GM21381 (cell line): ENCODE results near the gene PLCD3.

Experiments used
- ATAC-seq: cut with Tn5 transposase; IDR thresholded peaks from one replicate; pipeline ENCODE4 v1.9.1; 2021; ENCODE audit warnings: mild to moderate bottlenecking, moderate library complexity; ENCODE audit not compliant: unreplicated experiment

The PLCD3 gene

DNA sequence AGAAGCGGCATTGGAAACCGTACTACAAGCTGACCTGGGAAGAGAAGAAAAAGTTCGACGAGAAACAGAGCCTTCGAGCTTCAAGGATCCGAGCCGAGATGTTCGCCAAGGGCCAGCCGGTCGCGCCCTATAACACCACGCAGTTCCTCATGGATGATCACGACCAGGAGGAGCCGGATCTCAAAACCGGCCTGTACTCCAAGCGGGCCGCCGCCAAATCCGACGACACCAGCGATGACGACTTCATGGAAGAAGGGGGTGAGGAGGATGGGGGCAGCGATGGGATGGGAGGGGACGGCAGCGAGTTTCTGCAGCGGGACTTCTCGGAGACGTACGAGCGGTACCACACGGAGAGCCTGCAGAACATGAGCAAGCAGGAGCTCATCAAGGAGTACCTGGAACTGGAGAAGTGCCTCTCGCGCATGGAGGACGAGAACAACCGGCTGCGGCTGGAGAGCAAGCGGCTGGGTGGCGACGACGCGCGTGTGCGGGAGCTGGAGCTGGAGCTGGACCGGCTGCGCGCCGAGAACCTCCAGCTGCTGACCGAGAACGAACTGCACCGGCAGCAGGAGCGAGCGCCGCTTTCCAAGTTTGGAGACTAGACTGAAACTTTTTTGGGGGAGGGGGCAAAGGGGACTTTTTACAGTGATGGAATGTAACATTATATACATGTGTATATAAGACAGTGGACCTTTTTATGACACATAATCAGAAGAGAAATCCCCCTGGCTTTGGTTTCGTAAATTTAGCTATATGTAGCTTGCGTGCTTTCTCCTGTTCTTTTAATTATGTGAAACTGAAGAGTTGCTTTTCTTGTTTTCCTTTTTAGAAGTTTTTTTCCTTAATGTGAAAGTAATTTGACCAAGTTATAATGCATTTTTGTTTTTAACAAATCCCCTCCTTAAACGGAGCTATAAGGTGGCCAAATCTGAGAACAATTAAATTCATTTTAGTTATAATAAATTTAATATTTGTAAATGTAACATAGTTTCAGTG, 17.7 kb upstream of the PLCD3 start:
- peak; percentile 0 for ATAC-seq

DNA sequence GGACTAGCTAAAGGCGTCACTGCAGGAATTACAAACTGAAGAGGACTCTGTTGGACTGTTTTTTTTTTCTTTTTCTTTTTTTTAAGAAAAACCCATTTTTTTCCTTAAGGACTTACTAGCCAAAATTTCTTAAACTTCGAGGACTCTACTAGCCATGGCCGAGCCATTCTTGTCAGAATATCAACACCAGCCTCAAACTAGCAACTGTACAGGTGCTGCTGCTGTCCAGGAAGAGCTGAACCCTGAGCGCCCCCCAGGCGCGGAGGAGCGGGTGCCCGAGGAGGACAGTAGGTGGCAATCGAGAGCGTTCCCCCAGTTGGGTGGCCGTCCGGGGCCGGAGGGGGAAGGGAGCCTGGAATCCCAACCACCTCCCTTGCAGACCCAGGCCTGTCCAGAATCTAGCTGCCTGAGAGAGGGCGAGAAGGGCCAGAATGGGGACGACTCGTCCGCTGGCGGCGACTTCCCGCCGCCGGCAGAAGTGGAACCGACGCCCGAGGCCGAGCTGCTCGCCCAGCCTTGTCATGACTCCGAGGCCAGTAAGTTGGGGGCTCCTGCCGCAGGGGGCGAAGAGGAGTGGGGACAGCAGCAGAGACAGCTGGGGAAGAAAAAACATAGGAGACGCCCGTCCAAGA, 16.8 kb upstream of the PLCD3 start:
- ATAC-seq, result peak; percentile 23

DNA sequence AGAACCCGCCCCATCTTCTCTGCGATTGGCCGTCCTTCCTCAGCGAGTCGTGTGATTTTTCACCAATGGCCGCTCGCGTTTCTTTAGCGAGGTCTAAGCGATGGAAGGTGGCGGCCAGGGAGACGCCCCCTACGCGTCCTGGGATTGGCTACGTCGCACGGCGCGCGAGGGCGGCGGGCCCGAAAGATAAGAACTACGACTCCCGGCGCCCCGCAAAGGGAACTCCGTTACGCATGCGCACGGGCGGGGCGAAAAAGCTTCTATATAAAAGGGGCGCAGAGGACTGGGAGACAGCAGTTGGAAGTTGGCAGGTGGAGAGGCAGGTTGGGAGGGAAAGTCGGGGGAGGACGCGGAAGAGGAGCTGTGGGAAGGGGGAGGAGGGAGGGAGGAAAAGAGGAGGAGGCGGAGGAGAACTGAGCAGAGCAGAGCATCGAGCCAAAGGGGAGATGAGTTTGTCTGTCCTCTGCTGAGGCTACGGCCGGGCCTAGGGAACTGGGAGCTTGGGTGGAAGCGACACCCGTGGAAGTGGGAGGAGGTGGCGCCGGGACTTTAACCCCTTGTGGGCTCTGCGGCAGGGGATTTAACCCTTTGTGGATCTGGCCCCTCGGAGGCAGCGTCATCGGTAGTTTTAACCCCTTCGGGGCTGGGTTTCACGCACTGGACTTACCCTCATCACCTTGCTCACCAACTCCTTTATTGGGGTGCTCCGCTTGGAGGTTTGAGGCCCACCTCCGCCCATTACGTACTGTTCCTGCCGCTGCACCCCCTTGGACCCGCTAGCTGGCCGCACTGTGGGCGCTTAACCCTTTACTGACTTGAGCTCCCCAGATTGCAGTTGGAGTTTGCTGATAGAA, 16.1 kb upstream of the PLCD3 start, which contains the start of gene HEXIM1:
HEXIM1 (plus strand) TSS at position 293 of the 854 bp plus-strand sequence. CDS start 716 bp downstream, outside the sequence.
- ATAC-seq, result peak; percentile 64

DNA sequence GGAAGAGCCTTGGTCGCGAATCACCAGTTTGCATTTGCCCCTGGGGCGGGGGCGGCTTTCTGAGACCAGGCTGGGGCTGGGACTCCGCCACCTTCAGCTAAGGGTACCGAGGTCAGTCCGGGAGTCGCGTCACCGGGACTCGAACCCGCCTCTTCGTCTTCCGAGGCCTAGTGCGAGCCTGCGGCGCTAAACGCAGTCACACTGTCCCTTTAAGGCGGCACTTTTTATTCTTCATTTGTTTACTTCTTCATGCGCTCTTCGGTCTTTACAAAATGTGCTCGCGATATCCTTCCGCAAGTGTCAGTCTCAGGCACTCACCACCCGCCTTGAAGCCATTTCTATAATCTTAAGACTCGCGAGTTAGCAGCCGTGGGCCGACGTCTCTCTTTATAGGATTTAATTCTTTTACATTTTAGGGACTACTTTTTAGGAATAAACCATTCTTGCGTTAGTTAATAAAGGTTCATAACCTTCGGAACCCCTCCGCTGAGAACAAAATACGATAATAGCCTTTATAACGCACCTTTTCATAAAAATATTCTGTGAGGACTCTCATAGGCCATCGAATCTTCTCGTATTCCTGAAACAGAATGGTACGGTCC, 15.4 kb upstream of the PLCD3 start:
- no peak for ATAC-seq

DNA sequence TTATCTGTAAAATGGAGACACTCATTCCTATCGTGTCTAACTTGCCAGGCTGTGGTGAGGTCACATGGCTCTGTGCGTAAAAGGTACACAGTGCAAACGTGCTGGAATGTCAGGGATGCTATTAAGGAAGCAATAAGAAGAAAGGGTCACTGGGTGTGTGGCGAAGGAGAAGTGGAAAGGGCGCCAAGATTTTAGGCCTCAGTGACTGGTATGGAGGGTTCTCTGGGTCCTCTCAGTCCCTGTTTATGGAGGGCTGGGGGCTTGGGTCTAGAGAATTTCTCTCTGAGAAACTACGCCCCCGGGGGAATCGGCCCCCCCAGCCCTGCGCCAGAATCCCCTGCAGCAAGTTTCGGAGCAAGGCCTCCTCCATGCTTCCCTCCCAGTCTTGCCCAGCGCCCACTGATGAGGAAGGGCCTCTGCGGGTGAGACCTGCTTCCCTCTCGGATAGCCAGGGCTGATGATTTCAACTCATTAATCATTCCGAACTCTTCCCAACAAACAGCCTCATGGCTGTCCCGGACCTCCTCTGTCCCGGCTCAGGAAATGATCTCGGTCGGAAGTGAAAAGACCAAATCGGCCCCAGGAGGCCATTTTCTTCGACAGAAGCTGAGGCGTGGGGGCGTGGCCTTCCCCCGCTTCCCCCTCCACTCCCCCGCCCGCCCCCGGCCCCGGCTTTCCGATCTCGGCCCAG, 14.7 kb upstream of the PLCD3 start:
- ATAC-seq, result no peak

DNA sequence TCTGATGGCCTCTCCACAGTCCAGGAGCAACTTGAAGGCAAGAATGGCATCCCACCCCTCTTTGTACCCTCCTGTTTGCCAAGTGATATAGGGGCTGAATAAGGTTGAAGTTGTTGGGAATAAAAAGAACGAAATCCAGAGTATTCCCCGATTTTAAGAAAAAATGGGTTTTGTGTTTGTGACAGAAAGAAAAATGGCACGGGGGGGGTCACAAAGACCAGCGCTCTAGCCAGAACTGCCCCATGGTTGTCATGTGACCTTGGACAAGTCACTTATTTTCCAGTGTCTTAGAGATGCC, 14.2 kb upstream of the PLCD3 start:
- no peak for ATAC-seq

DNA sequence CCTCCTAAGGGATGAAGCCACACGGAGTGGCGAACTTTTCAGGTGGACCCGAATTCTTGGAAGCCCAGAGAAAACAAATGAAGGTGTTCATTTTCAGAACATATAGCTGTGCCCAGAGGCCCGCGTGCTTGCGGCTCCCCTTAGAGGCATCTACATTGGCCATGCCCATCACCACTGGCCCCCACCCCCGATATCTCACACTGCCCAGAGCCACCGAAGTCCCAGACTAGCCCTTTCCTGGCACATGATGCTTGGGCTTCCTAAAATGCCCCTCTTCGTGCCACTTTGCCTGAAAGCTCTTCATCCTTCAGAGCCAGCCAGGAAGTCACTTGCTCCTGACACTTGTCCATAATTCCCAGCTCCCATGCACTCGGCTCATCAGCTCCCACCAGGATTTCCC, 13.9 kb upstream of the PLCD3 start:
- ATAC-seq, result no peak

DNA sequence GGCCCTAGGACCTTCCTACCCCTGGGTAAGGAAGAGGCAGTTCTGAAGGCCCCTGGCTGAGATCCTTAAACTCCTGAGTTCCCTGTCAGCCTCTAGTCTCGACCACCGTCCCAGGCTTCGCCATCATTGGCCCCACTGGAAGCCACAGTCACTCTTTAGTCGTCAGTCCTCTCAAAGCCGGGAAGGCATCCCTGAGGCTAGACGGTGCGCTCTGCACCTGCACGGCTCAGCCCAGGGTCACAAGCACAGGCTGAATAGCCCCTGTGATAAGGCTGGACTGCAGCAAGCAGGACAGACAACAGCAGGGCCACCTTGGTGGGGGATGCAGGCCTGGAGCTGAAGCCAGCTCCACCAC, 12.7 kb upstream of the PLCD3 start:
- no peak for ATAC-seq

DNA sequence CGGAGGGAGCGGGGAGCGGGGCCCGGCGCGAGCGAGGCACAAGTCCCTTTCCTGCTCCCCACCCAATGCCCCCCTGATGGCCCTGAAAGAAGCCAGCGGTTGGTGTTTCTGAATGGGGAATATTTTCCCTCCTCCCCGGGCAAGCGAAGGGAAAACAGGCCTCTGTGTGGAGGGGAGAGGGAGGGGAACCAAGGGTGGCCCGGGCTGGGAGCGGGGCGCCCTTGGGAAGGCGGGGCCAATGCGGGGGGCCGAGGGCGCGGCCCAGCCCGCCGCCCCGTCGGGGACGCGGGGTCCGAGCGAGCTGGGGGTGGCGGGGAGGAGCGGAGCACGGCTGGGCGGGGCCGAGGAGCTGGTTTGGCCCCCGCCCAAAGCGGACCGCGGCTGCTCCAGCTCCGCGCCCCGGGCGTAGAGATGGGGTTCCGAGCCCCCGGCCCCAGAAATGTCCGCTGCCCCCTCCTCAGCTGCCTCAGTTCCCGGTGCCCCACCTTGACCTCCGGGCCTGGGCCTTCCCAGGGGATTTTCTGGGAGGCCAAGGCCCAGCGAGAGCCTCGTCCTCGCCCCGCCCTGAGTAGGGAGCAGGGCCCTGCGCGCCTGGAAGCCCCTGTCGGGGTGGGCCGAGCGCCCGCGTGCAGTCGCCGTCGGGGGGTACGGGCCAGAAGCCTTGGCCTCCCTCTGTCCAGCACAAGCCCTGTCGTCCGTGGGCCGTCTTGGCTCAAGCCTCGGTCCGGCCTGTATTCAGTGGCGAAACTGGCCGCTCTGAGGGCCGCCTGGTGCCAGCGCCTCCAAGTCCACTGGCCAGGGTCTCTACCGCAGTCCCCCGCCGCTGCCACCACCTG, 12.1 kb upstream of the PLCD3 start:
- ATAC-seq, result no peak

DNA sequence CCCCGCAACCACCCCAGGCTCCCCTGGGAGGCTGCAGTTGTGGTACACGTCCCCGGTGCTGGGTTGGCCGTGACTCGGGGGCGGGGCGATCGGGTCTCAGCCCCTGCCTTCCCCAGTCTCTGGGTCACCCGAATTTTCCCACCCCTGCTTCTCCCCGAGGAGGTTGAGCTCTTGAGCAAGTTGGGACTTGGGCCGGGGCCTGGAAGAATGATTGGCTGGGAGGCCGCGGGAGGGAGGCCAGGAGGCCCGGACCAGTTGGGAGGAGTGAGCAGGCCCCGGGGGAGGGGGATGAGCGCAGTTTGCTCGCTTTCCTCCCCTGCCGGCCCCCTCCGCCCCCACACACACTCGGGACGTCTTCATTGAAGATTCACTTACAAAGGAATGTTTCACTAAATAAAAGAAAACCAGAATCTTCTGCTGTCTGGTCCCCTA, 11.5 kb upstream of the PLCD3 start:
- no peak for ATAC-seq

DNA sequence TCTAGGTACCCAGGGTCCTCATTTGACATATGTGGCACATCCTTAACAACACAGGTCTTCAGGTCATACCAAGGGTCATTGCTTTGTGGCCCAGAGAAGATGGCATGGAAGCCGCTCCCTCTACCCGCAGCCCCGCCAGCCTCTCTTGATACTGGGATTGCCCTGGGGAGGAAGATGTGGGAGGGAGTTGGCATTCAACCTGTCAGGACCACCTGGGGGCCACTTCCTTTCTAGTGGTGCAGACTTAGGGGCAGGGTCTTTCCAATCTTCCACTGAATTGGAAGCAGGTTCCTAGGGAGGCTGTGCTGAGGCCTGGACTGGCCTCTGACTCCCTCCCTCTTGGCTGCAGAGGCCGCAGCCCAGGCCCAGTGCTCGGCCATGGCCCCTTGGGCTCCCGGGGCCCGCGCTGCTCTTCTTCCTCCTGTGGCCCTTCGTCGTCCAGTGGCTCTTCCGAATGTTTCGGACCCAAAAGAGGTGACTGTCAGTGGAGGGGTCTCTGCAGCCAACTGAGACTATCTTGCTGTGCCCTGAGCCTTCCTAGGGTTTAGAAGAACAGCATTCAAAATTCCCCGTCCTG, 10.9 kb upstream of the PLCD3 start:
- ATAC-seq, result no peak

DNA sequence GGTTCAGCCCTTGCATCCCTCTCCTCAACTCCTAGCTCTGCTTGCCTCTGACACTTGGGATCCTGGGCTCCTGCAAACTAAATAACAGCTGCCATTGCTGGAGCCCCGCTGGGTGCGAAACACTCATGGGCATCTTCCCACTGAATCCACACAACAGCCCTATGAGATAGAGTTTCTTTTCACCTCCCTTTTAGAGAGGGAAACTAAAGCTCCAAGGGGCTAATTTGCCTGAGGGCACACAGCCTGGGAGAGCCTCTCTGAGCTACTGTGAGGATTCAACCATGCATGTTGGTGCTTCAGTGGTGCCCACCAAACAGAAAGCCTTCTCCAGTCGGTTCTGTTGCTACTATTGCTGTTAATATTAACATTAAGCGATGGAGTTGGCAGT, 7.2 kb upstream of the PLCD3 start:
- no peak for ATAC-seq

DNA sequence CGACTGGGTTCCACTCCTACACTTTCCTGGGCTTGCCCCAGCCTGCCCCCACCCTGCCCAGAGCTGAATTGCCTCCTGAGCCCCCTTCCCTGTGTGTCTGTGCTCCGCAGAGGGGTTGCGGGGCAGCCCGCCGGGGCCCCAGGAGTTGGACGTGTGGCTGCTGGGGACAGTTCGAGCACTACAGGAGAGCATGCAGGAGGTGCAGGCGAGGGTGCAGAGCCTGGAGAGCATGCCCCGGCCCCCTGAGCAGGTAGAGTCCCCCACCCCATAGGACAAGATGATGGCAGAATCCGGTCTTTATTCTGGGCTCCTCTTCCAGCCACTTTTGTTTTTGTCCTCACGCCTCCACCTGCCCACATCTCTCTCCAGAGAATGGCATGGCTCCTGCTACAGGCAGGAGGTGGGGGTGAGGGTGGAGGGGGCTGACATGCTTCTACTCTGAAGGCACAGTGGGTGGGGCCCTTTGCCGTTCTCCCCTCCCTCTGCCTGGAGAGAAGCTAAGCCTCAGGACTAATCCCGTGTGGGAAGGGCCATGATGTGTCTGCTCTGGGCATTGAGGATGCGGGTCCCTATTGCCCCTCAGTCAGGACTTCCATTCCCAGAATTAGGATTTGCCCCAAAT, 6.7 kb upstream of the PLCD3 start:
- no peak for ATAC-seq

DNA sequence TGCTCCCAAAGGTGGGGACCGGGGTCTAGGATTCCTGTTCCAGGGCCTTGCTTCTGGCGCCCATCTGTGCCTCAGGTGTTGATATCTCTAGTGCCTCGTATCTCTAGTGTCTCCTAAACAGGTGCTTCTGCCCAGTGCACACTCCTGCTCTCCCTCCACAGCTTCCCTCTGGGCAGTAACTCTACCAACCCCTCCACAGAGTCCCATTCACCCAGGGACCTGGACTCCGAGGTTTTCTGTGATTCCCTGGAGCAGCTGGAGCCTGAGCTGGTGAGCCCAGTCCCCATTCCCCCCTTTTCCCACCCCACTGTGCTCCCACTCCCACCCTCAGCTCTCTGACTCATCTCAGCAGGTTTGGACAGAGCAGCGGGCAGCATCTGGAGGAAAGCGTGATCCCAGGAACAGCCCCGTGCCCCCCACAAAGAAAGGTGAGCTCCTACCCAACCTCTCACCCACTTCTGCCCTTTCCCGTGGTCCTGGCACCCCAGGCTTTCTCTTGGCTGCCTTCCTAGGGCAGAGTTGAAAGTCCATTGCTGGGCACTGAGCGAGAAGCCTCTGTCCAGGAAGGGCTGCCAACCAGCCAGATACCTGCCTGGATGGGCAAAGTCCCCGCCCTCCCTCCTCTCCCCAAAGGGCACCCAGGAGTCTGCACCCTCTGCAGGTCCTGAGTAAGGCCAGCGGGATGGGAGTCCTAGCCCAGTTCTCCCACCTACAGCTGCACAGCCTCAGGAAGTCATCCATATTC, 5.4 kb upstream of the PLCD3 start:
- no peak for ATAC-seq

DNA sequence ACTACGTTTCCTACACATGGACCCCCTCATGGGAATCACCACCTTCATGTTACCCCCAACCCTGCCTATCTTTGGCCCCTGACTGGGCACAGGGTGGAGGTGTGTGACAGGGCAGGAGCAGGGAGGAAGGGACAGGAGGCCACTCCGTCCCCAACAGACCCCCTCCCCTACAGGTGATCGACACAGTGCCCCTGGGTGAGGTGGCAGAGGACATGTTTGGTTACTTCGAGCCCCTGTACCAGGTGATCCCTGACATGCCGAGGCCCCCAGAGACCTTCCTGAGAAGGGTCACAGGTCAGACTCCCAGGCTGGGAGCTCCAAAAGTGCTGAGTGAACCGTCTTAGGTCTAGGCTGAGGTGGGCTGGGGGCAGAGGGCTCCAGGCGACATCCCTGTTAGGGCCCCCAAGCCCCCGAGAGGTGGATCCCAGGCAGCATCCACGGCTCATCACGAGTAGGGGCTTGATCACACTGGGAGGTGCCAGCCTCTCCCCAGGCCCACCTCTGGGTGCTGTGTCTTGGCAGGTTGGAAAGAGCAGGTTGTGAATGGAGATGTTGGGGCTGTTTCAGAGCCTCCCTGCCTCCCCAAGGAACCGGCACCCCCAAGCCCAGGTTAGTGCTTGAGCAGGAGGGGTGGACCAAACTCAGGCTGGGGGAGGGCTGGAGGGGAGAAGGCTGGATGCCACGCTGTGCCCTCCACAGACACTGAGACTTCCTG, 4.7 kb upstream of the PLCD3 start:
- no peak for ATAC-seq

DNA sequence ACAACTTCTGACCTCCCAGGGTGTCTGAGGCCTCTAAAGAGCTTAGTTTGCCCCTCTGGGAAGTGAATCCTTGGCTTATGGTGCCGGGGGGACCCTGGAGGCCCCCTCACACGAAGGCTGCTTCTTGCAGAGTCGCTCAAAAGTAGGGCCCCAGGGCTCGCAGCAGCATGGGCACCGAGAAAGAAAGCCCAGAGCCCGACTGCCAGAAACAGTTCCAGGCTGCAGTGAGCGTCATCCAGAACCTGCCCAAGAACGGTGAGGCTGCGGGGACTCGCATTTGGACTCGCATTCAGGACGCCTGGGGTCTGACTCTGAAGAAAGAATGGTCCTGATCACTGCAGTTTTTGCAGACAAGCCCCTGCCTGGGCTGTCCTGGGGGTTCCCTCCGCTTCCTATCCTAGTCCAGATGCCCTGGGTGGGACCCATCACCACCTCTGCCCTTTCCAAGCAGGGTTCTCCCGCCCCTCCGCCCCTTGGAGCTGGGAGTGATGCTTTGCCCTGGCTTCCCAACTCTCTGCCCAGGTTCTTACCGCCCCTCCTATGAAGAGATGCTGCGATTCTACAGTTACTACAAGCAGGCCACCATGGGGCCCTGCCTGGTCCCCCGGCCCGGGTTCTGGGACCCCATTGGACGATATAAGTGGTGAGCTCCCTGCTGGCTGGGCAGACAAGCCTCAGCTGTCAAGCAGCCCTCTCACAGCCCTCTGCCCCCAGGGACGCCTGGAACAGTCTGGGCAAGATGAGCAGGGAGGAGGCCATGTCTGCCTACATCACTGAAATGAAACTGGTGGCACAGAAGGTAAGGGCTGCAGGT, 3.9 kb upstream of the PLCD3 start:
- no peak for ATAC-seq
